NCI-H524 (cell line): ENCODE measurements around the gene SYNGR3.
"Not testable (repeated sequence)": the region's sequence is repeated elsewhere in the genome, so short reads cannot be mapped to it uniquely, and the experiment has no call there.

Experiments used
- DNase-seq, 2 experiments: peaks; one replicate each; lab custom pipeline; 2025; lab: John Stamatoyannopoulos, UW

Gene SYNGR3

GRCh38 chr16:1959269-1960039 is 30.3 kb upstream of the SYNGR3 start, which contains the start of gene NDUFB10:
Gene NDUFB10, plus strand, starts transcription at chr16:1959538. Its CDS starts 87 bp downstream, at chr16:1959625.
- peak; percentile 74 to 94 for DNase-seq

DNA sequence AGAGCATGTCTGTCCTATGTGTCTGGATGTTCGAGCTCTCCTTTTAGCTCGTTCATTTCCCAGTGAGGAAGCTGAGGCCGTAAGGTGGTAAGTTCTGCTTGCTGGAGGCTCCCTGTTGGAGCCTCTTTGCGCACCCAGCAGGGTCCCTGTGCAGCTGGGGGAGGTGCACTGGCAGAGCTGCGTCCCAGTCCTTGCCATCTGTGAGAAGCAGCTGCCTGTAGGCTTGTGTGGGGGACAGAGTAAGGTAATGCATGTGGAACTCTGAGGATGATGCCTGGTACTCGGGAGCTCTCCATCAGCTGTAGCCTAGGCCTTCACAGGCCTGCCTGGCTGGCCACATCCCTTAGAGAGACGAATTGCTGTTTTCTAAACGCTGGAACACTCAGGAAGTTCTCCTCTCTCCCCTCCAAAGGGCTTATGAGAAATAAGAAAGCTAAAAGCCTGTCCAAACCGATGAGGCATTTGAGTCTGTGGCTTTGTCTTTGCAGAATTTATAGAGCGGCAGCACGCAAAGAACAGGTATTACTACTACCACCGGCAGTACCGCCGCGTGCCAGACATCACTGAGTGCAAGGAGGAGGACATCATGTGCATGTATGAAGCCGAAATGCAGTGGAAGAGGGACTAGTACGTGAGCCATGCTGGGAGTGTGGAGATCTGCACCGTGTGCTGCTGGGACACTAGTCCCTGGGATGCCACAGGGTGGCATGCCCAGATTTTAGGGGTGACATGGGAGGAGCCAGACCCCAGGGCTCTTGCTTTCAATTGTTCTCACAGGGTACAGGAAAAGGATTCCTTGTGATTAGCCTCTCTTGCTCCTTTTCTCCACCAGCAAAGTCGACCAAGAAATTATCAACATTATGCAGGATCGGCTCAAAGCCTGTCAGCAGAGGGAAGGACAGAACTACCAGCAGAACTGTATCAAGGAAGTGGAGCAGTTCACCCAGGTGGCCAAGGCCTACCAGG is 28.8 kb upstream of the SYNGR3 start:
- DNase-seq, result peak; percentile 91 to 95

DNA sequence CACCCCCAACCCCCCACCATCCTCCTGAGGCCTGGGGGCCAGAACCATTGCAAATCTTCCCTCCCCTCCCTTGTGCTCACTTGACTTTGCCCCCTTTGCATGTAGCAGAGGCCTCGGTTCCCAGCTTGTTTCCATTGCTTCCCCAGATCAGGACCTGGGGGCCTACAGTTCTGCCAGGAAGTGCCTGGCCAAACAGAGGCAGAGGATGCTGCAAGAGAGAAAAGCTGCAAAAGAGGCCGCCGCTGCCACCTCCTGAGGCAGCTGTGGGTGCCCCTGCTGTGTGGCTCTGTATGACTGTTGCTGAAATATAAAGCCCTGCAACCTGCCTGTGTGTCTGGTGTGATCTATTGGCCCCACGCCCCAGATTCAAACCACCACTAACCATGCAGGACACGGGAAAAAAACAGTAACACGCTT is 28.1 kb upstream of the SYNGR3 start:
- no peak for DNase-seq

- not testable (repeated sequence) for DNase-seq
Measured at GRCh38 chr16:1962161-1963153, 27.3 kb upstream of the SYNGR3 start.

- peak in 1 of 2 experiments; percentile 73 for DNase-seq
Measured at GRCh38 chr16:1963806-1964505, 25.8 kb upstream of the SYNGR3 start.

DNA sequence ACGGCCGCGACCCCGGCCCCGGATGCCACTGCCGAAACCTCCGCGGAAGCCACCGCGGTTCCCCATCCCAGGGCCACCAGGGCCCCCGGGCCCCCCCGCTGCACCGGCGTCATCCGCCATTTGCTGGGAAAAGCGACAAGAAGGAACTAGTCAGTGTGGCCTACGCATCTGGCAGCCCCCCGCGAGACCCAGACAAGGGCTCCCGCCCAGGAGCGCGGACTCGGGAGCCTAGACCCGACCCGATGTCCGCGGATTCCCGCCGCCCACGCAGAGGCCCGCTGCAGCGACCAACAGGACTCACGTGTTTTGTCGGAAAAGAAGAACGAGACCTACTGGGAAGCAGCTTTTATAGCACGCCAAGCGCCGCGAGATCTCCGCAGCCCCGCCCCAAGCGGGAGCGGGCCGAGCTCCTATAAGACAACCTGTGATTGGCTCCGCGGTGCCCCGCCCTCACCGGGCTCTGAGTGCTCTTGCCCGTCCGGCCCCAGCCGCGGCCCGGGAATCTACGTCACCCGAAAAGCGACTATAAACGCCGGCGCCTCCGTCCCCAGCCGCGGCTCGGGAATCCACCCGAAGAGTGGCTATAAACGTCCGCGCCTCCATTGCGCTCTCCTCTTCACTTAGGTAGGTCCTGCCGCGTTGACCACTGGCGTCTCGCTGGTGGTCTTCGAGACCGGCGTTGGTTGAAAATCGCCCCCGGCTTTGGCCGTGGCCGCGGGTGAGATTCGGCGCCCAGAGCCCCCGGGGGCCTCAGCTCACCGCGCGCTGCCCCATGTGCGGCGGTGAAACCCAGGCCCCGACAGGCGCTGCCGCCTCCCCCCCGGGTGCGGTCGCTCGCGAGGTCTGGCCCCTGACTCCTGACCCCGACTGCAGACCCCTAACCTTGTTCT is 25.0 kb upstream of the SYNGR3 start, which contains the start of gene RPS2:
Gene RPS2, minus strand, starts transcription at position 321 of the 890 bp plus-strand sequence. Its CDS starts 201 bp downstream, at position 120.
- peak; percentile 94 to 99 for DNase-seq

DNA sequence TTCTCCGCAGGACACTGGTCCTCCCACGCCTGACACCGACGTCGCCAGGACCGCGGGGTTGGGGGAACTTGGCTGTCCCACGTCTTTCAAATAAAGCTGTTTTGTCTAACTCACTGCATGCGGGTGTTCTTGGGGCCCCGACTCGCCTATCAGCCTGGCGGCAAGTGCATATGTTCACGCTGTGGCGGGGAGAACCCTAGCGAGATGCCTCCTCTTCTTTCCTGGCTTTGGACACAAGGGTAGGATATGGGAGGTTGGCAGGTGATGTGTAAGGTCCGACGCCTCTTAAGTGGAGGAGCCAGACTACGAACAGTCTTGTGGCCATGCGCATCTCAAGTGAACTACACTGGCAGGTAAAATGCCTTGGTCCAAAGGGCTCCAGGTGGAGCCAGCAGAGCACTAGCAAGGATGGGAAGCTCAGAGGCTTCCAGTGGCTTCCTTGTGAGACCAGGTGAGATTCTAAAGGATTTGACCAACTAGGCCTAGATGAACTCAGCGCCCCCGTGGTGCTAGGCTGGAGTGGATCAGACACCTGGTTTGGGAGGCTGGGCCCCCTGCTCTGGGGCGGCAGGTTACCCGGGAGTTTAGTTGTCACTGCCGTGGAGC is 24.3 kb upstream of the SYNGR3 start:
- DNase-seq, result no peak

DNA sequence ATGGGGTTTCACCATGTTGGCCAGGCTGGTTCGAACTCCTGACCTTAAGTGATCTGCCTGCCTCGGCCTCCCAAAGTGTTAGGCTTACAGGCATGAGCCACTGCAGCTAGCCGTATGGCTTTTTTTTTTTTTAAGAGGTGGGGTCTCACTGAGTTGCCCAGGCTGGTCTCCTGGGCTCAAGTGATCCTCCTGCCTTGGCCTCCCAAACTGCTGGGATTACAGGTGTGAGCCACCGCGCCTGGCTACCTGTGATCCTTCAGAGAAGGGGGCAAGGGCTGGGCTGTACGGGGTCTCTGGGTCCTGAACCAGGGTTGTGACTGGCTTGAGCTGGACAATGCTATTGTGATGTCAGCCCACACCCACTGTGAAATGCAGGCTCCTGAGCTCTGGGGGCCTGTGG is 23.3 kb upstream of the SYNGR3 start, which contains the start of gene RNF151:
Gene RNF151, plus strand, starts transcription at position 397 of the 400 bp plus-strand sequence. CDS start 26 bp downstream, outside the sequence.
- no peak for DNase-seq

DNA sequence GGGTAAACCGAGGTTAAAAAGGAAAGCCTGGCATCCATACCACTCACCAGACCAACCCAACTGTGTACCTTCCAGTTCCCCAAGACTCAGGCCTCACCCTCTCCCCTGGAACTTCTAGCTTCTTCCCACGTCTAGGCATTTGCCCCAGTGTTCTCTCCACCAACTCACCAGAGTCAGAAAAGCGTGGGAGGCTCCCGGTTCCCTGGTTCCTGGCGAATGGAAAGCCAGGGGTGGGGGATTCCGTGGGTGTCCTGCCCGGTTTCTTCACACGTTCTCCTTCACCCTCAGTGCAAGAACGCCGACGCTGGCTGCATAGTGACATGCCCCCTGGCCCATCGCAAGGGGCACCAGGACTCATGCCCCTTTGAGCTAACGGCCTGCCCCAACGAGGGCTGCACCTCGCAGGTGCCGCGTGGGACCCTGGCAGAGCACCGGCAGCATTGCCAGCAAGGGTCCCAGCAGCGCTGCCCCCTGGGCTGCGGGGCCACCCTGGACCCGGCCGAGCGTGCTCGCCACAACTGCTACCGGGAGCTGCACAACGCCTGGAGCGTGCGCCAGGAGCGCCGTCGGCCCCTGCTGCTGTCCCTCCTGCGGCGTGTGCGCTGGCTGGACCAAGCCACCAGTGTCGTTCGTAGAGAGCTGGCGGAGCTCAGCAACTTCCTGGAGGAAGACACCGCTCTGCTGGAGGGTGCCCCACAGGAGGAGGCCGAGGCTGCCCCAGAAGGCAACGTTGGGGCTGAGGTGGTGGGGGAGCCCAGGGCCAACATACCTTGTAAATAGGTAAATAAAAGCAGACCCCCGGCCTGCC is 21.4 kb upstream of the SYNGR3 start:
- no peak for DNase-seq

DNA sequence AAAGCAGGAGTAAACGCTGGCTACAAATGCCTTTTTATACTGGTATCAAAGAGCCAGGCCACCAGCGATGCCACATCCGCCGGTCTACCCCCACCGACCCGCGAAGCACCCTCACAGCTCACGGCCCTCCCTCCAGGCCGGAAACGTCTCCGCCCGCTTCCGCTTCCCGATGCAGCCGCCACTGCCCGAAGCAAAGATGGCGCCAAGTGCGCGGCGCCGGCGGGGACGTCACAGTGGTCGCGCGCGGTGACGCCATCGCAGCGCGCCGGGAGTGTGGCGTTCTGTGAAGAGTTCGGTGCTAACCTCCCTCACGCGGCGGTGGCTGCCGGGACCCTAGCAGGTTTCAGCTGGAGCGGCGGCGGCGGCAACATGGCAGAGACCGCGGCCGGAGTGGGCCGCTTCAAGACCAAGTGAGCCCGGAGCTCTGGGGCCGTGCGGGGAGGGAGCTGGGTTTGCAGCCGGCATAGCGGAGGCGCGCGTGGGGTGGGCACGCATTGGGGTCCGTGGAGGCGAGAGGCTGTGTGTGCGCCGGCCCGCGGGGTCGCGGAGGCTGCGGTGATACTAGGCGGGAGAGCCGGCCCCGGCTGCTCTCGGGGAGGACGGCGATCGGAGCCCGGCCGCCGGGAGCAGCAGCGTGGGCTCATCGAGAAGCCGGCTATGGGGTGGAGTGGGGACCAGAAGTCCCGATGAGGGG is 17.8 kb upstream of the SYNGR3 start, which contains the start of gene TBL3:
Gene TBL3, plus strand, starts transcription at position 258 of the 694 bp plus-strand sequence. Its CDS starts 112 bp downstream, at position 370.
- peak; percentile 86 to 92 for DNase-seq

GRCh38 chr16:1972490-1972877 is 17.3 kb upstream of the SYNGR3 start:
- no peak for DNase-seq

DNA sequence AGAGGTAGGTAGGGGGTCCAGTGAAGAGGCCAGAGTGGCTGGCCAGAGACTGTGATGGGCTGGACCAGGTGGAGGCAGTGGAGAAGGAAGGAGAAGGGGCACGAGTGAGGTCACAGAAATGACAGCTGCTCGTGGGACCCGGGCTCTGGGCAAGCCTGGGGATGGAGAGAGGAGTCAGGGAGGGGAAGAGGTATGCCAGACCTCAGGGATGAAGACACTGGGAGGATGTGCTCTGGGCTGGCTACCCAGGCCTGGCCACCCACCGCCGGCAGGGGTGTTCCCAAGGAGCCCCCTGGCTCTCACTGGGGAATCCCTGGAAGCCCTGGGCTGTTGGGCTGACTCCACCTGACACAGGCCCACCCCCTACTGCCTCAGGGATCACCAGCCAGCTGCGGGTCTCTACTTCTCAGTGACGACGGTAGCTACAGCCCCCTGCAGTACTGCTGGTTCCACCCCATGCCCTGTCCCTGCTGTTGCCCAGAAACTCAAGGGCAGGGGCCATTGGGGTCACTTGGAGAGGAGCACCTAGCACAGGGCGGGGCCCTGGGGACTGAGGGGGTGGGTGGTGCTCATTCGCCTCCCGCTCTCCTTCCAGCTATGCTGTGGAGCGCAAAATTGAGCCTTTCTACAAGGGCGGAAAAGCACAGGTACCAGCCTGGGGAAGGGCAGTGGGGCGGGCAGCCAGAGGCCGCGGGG is 16.2 kb upstream of the SYNGR3 start:
- DNase-seq, result no peak

- DNase-seq, result no peak
Measured at GRCh38 chr16:1974157-1975070, 15.4 kb upstream of the SYNGR3 start.

GRCh38 chr16:1975432-1976215 is 14.1 kb upstream of the SYNGR3 start:
- no peak for DNase-seq

- DNase-seq, result no peak
Measured at GRCh38 chr16:1976216-1976520, 13.6 kb upstream of the SYNGR3 start.
